Measurements from ENCODE around the gene POM121C. TPM values are rescaled to one million over a fixed set of nuclear protein-coding genes. Genes with fewer than 3 reads are reported as not detected.
"Not testable (repeated sequence)": the region's sequence is repeated elsewhere in the genome, so short reads cannot be mapped to it uniquely, and the experiment has no call there.

Gene POM121C
- total RNA-seq, 1 experiment from 2014 or later, result 72.7 TPM

DNA sequence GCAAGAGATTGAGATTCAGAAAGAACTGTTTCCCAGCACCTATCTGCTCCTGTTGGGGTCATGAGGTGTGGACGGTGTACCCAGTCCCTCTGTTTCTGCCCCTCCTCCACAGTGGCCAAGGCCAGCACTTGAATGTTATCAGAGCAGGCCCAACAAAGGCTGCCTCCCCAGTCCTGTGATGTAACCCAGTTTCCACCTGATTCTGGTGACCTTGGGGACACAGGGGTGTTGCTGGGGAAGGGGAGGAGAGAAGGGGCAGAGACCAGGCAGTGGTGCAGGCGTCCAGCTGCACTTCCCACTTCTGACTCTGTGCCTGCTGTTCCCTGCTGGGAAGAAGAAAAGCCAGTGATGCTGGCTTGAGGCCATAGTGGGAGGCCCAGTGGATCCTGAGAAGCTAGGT, 88.2 kb downstream of the POM121C start:
- H3K9me3 ChIP-seq (ENCODE audit: control insufficient read depth, low read depth, low read length); H3K4me1 Mint-ChIP-seq; H3K9me3 Mint-ChIP-seq; H3K4me1 ChIP-seq (ENCODE audit: insufficient read depth, low read length); H4K91ac ChIP-seq (ENCODE audit: insufficient read length, low read depth, low read length); H3K27me3 ChIP-seq (ENCODE audit: insufficient read depth, low read length); H2AFZ ChIP-seq (ENCODE audit: low read length); H3K9ac ChIP-seq (ENCODE audit: extremely low read depth, insufficient read length, low read length); H3K36me3 Mint-ChIP-seq (ENCODE audit: insufficient read depth in 1 of 3, low read depth in 3 of 3); H2BK120ac ChIP-seq (ENCODE audit: low read depth, low read length, poor library complexity, severe bottlenecking); H2BK12ac ChIP-seq (ENCODE audit: insufficient read length, low read depth, low read length); DNase-seq; H2BK15ac ChIP-seq (ENCODE audit: low read depth, low read length); H3K14ac ChIP-seq (ENCODE audit: insufficient read depth, low read length); H3K23ac ChIP-seq (ENCODE audit: insufficient read length, low read depth, low read length); H3K56ac ChIP-seq (ENCODE audit: insufficient read length, low read depth, low read length); H2BK5ac ChIP-seq (ENCODE audit: insufficient read length, low read length); H3K79me1 ChIP-seq (ENCODE audit: insufficient read depth, low read depth, low read length, poor library complexity, severe bottlenecking); H3K18ac ChIP-seq (ENCODE audit: insufficient read length, low read depth, low read length); H4K20me1 ChIP-seq (ENCODE audit: control insufficient read depth, insufficient read depth, insufficient read length); H3K23me2 ChIP-seq (ENCODE audit: insufficient read length, low read depth, low read length, poor library complexity, severe bottlenecking); H2BK20ac ChIP-seq (ENCODE audit: low read depth, low read length, poor library complexity, severe bottlenecking); H3K27ac ChIP-seq (ENCODE audit: insufficient read length, low read depth, low read length); H4K5ac ChIP-seq (ENCODE audit: insufficient read length, low read depth, low read length); H3T11ph ChIP-seq (ENCODE audit: low read length); H3K79me2 ChIP-seq (ENCODE audit: insufficient read depth, low read length); H3K4me2 ChIP-seq (ENCODE audit: insufficient read depth, insufficient read length, low read length); H3K4me3 Mint-ChIP-seq; H4K8ac ChIP-seq (replicated peaks; ENCODE audit: insufficient read length, low read depth, low read length); H3K27me3 Mint-ChIP-seq (ENCODE audit: low read depth); H3K4ac ChIP-seq (ENCODE audit: low read depth, low read length); H2AK5ac ChIP-seq (ENCODE audit: insufficient read length, low read length); H3K27ac Mint-ChIP-seq: not testable (repeated sequence)
- WGBS (ENCODE audit: extremely low coverage, insufficient read length, low lambda C conversion rate), result no CpG with 5 or more reads among the region's 2 CpGs

DNA sequence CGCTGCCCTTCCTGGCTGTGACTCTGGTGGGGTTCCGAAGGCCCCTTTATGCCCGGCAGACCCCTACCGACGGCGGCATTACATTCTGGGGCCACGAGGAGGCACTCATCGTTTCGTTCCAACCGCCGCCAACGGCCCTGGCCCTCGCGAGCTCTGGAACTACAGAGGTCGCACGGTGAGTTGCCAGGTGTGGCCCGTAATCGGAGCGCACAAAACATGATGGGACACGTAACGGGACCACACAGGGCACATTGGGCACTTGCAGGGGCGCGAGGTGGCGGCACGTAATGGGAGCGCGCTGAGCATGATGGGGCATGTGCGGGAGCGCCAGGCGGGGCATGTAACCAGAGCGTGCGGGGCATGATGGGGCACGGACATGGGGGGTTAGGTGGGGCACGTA, 90.8 kb downstream of the POM121C start, which contains the start of gene TRIM73:
Gene TRIM73 (plus strand): TSS at position 301 of the 400 bp plus-strand sequence. CDS start 3,305 bp downstream, outside the sequence.
- not testable (repeated sequence) for H4K8ac ChIP-seq (replicated peaks; ENCODE audit: insufficient read length, low read depth, low read length); H3K9me3 Mint-ChIP-seq; H3K27ac ChIP-seq (ENCODE audit: insufficient read length, low read depth, low read length); H3K79me2 ChIP-seq (ENCODE audit: insufficient read depth, low read length); H3K18ac ChIP-seq (ENCODE audit: insufficient read length, low read depth, low read length); H3K4me1 Mint-ChIP-seq; H3K4ac ChIP-seq (ENCODE audit: low read depth, low read length); H2BK5ac ChIP-seq (ENCODE audit: insufficient read length, low read length); H4K91ac ChIP-seq (ENCODE audit: insufficient read length, low read depth, low read length); H3K36me3 Mint-ChIP-seq (ENCODE audit: insufficient read depth in 1 of 3, low read depth in 3 of 3); H3K9ac ChIP-seq (ENCODE audit: extremely low read depth, insufficient read length, low read length); H3K4me3 Mint-ChIP-seq; H2BK12ac ChIP-seq (ENCODE audit: insufficient read length, low read depth, low read length); H3K27ac Mint-ChIP-seq; H3K23me2 ChIP-seq (ENCODE audit: insufficient read length, low read depth, low read length, poor library complexity, severe bottlenecking); H4K20me1 ChIP-seq (ENCODE audit: control insufficient read depth, insufficient read depth, insufficient read length); H3K56ac ChIP-seq (ENCODE audit: insufficient read length, low read depth, low read length); H3K4me1 ChIP-seq (ENCODE audit: insufficient read depth, low read length); H2BK15ac ChIP-seq (ENCODE audit: low read depth, low read length); H3K4me2 ChIP-seq (ENCODE audit: insufficient read depth, insufficient read length, low read length); H3K27me3 ChIP-seq (ENCODE audit: insufficient read depth, low read length); H2AK5ac ChIP-seq (ENCODE audit: insufficient read length, low read length); H3K23ac ChIP-seq (ENCODE audit: insufficient read length, low read depth, low read length); H3T11ph ChIP-seq (ENCODE audit: low read length); H2BK20ac ChIP-seq (ENCODE audit: low read depth, low read length, poor library complexity, severe bottlenecking); H2AFZ ChIP-seq (ENCODE audit: low read length); H2BK120ac ChIP-seq (ENCODE audit: low read depth, low read length, poor library complexity, severe bottlenecking); H4K5ac ChIP-seq (ENCODE audit: insufficient read length, low read depth, low read length); H3K79me1 ChIP-seq (ENCODE audit: insufficient read depth, low read depth, low read length, poor library complexity, severe bottlenecking); H3K9me3 ChIP-seq (ENCODE audit: control insufficient read depth, low read depth, low read length); H3K14ac ChIP-seq (ENCODE audit: insufficient read depth, low read length); DNase-seq; H3K27me3 Mint-ChIP-seq (ENCODE audit: low read depth)
- WGBS (ENCODE audit: extremely low coverage, insufficient read length, low lambda C conversion rate), result no CpG with 5 or more reads among the region's 34 CpGs

Data from H9 (cell line).